Measurements from ENCODE around the gene CNNM4.

The CNNM4 gene

DNA sequence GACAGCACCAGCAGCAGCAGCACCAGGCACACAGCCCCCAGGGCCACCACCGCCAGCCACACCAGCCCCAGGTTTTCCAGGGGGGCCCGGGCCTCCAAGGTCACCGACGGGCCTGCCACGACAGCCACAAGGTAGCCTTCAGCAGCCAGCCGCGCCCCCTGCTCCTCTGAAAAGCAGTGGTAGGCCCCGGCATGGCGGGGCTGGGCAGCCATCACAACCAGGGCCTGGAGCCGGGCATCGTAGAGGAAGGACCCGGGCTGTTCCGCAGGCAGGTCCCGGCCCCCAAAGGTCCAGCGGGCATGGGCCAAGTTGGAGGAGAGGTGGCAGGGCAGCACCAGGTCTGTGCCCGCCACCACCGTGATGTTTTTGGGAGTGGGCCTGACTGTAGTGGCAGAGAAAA is 100.4 kb downstream of the CNNM4 start:
- no peak for DNase-seq
